Neural progenitor cell (in vitro differentiated cells): Measurements from ENCODE around the gene LPXN. TPM values are rescaled to one million over a fixed set of nuclear protein-coding genes. Genes with fewer than 3 reads are reported as not detected.

Experiments used
- DNase-seq: peaks from one replicate; pipeline ENCODE4 v3.0.0-alpha.2; 2016; ENCODE audit warnings: low spot score
- H2AFZ ChIP-seq: fragments of 200-600 bp; sonication (generic); replicated peaks from 2 replicates; pipeline ENCODE4 v1.6.1; 2016; ENCODE audit warnings: antibody characterized with exemption
- H3F3A ChIP-seq: fragments of 200-600 bp; sonication (generic); 2 replicates; pipeline ENCODE4 v1.6.1; 2016; ENCODE audit warnings: antibody characterized with exemption, low read depth
- H3K27ac ChIP-seq: fragments of 200-600 bp; sonication (generic); 2 replicates; pipeline ENCODE4 v1.5.1; 2016; ENCODE audit warnings: mild to moderate bottlenecking
- H3K27me3 ChIP-seq: fragments of 200-600 bp; sonication (generic); 2 replicates; pipeline ENCODE4 v1.6.1; 2016; ENCODE audit warnings: mild to moderate bottlenecking, moderate library complexity
- H3K36me3 ChIP-seq: fragments of 200-600 bp; sonication (generic); 2 replicates; pipeline ENCODE4 v1.5.1; 2016
- H3K4me1 ChIP-seq: fragments of 200-600 bp; sonication (generic); 2 replicates; pipeline ENCODE4 v1.6.1; 2016; ENCODE audit warnings: mixed run types
- H3K4me2 ChIP-seq: fragments of 200-600 bp; sonication (generic); 2 replicates; pipeline ENCODE4 v1.6.1; 2016
- H3K4me3 ChIP-seq: fragments of 200-600 bp; sonication (generic); 2 replicates; pipeline ENCODE4 v1.5.1; 2016
- H3K79me2 ChIP-seq: fragments of 200-600 bp; sonication (generic); 2 replicates; pipeline ENCODE4 v1.6.1; 2016; ENCODE audit warnings: low read depth
- H3K9ac ChIP-seq: fragments of 200-600 bp; sonication (generic); 2 replicates; pipeline ENCODE4 v1.6.1; 2016
- H3K9me3 ChIP-seq: fragments of 200-600 bp; sonication (generic); 2 replicates; pipeline ENCODE4 v1.5.1; 2016; ENCODE audit warnings: low read depth
- H4K20me1 ChIP-seq: fragments of 200-600 bp; sonication (generic); 2 replicates; pipeline ENCODE4 v1.6.1; 2016; ENCODE audit warnings: low read depth
- H3K27ac Mint-ChIP-seq: 3 replicates; pipeline ENCODE4 v1.8.0; 2021; ENCODE audit warnings: mixed read lengths
- H3K27me3 Mint-ChIP-seq: 2 replicates; pipeline ENCODE4 v1.8.0; 2022; ENCODE audit warnings: low read depth, mild to moderate bottlenecking, inconsistent platforms, moderate library complexity, mixed read lengths; ENCODE audit not compliant: insufficient read depth
- H3K36me3 Mint-ChIP-seq: 3 replicates; pipeline ENCODE4 v1.8.0; 2021; ENCODE audit warnings: mixed read lengths
- H3K4me1 Mint-ChIP-seq: 3 replicates; pipeline ENCODE4 v1.8.0; 2021; ENCODE audit warnings: mixed read lengths
- H3K4me3 Mint-ChIP-seq: 3 replicates; pipeline ENCODE4 v1.8.0; 2021; ENCODE audit warnings: mild to moderate bottlenecking, moderate library complexity, mixed read lengths
- H3K9me3 Mint-ChIP-seq: 3 replicates; pipeline ENCODE4 v1.8.0; 2020; ENCODE audit warnings: mixed read lengths
- EZH2 ChIP-seq: fragments of 200-600 bp; sonication (generic); IDR thresholded peaks from 2 replicates; pipeline ENCODE4 v1.6.1; 2017; ENCODE audit warnings: antibody characterized with exemption, mild to moderate bottlenecking, moderate library complexity
- EZH2phosphoT487 ChIP-seq: fragments of 200-600 bp; sonication (generic); IDR thresholded peaks from 2 replicates; pipeline ENCODE4 v1.6.1; 2017; ENCODE audit warnings: antibody characterized with exemption
- total RNA-seq: library from RNA; depleted of rRNA; stranded (reverse); fragments of >200 nt; gene quantifications from 2 replicates; pipeline ENCODE4 v1.2.3, GENCODE V29; 2015; ENCODE audit warnings: low replicate concordance
- TF ChIP-seq, protein P1 (sequence below): fragments of 200-600 bp; sonication (generic); IDR thresholded peaks from 2 replicates; pipeline ENCODE4 v1.5.1; 2017; ENCODE audit warnings: antibody characterized with exemption, mild to moderate bottlenecking

LPXN gene
- total RNA-seq, 1 donor from 2014 or later: 5.0 TPM

DNA sequence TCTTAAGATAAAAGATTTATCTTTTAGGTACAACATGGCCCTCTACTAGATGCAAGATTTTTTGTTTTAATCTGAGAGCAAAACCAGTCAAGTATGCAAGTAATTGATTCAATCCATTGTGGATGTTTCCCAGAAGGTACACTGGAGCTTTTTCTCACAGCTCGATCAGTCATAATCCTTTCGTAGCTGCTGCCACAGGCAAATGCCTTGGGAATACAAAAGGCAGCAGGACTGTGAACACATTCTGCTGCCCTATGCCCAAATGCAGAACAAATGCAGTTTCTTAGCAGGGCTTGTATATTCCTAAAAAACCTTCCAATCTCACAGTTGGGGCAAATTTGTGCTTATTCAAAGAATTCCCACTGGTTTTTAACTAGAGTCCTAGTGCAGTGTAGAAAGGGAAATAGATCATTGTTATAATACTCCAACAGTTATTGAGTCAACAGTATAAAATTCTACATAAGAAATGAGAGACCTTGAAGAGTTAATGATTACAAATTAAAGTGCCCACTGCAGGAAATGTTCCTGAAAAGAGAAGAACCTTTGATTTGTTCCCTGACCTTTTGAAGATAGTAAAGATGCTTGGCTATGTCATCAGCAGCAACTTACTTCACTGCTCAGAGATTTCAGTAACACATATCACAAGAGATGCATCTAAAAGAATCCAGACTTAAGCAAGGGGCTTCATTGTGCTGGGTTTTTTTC, 14.1 kb downstream of the LPXN start:
- Histone ChIP-seq H3K27me3 (no peaks in the 10 kb centered on the region), H3K4me2 (no peak overlapping the region), H3F3A (no peaks in the 10 kb centered on the region), H3K27ac (no peak overlapping the region), H3K4me1 (no peaks in the 10 kb centered on the region), H3K9me3 (no peaks in the 10 kb centered on the region), H3K36me3 (no peaks in the 10 kb centered on the region), H2AFZ (no peak overlapping the region), H3K9ac (no peak overlapping the region), H3K79me2 (no peaks in the 10 kb centered on the region), H4K20me1 (no peaks in the 10 kb centered on the region), H3K4me3 (no peak overlapping the region)
- DNase-seq: peak; percentile 29
- no peaks in the 10 kb centered on the region for H3K36me3 Mint-ChIP-seq
- H3K27ac Mint-ChIP-seq: peak overlapping the region; percentile 23
- no peaks in the 10 kb centered on the region for H3K27me3 Mint-ChIP-seq
- no peak overlapping the region for H3K4me3 Mint-ChIP-seq
- H3K9me3 Mint-ChIP-seq: no peaks in the 10 kb centered on the region
- TF ChIP-seq EZH2phosphoT487 (no peak), EZH2 (no peak)
- TF ChIP-seq, protein P1, sequence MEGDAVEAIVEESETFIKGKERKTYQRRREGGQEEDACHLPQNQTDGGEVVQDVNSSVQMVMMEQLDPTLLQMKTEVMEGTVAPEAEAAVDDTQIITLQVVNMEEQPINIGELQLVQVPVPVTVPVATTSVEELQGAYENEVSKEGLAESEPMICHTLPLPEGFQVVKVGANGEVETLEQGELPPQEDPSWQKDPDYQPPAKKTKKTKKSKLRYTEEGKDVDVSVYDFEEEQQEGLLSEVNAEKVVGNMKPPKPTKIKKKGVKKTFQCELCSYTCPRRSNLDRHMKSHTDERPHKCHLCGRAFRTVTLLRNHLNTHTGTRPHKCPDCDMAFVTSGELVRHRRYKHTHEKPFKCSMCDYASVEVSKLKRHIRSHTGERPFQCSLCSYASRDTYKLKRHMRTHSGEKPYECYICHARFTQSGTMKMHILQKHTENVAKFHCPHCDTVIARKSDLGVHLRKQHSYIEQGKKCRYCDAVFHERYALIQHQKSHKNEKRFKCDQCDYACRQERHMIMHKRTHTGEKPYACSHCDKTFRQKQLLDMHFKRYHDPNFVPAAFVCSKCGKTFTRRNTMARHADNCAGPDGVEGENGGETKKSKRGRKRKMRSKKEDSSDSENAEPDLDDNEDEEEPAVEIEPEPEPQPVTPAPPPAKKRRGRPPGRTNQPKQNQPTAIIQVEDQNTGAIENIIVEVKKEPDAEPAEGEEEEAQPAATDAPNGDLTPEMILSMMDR: no peak
- H3K4me1 Mint-ChIP-seq: peaks cover 11% of the 10 kb centered on the region

DNA sequence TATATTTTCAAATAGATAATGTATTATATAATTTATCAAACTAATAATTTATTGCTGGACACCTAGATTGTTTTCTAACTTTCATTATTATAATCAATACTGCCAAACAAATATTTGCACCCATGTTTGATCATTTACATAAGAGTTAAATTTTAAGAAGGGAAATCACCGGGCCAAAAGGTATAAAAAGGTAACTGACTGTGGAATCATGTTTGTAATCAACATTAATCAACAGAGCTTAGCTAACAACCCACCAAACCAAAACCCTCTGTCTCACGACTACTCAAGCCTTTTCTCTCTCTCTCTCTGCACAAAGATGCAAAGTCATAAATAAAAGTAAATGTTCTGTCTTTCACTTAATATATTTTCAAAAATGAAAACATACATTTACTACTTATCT, 14.8 kb downstream of the LPXN start:
- Mint-ChIP-seq H3K9me3 (no peaks in the 10 kb centered on the region), H3K27ac (no peak overlapping the region), H3K4me1 (peaks cover 11% of the 10 kb centered on the region), H3K27me3 (no peaks in the 10 kb centered on the region), H3K36me3 (no peaks in the 10 kb centered on the region), H3K4me3 (no peak overlapping the region)
- no peak overlapping the region for H3K4me3 ChIP-seq
- H3K79me2 ChIP-seq: no peaks in the 10 kb centered on the region
- no peaks in the 10 kb centered on the region for H3K27me3 ChIP-seq
- no peak overlapping the region for H2AFZ ChIP-seq
- no peak overlapping the region for H3K9ac ChIP-seq
- DNase-seq: no peak
- H3K27ac ChIP-seq: no peak overlapping the region
- TF ChIP-seq, protein P1: no peak
- TF ChIP-seq EZH2 (no peak), EZH2phosphoT487 (no peak)
- no peaks in the 10 kb centered on the region for H3K4me1 ChIP-seq
- H3K36me3 ChIP-seq: no peaks in the 10 kb centered on the region
- no peaks in the 10 kb centered on the region for H4K20me1 ChIP-seq
- H3K4me2 ChIP-seq: no peak overlapping the region
- H3F3A ChIP-seq: no peaks in the 10 kb centered on the region
- H3K9me3 ChIP-seq: no peaks in the 10 kb centered on the region

- Histone ChIP-seq H3K27ac (no peak overlapping the region), H3K79me2 (no peaks in the 10 kb centered on the region), H3K9ac (no peak overlapping the region), H3K27me3 (no peaks in the 10 kb centered on the region), H3K4me3 (no peak overlapping the region), H2AFZ (no peak overlapping the region), H3F3A (peaks cover 12% of the 10 kb centered on the region), H3K36me3 (no peaks in the 10 kb centered on the region), H3K4me2 (no peak overlapping the region), H3K4me1 (peaks cover 12% of the 10 kb centered on the region), H3K9me3 (no peaks in the 10 kb centered on the region), H4K20me1 (peaks cover 3% of the 10 kb centered on the region)
- DNase-seq: no peak
- Mint-ChIP-seq H3K27ac (no peak overlapping the region), H3K9me3 (peaks cover 4% of the 10 kb centered on the region), H3K27me3 (peaks cover 3% of the 10 kb centered on the region), H3K36me3 (peaks cover 19% of the 10 kb centered on the region), H3K4me1 (peaks cover 11% of the 10 kb centered on the region), H3K4me3 (no peak overlapping the region)
- no peak for TF ChIP-seq EZH2
- TF ChIP-seq, protein P1: no peak
- no peak for TF ChIP-seq EZH2phosphoT487
These were observed 26.0 kb downstream of the LPXN start for GRCh38 chr11:58549644-58550043.
